ENCODE results near the gene SIGLEC14. TPM values are rescaled to one million over a fixed set of nuclear protein-coding genes. Genes with fewer than 3 reads are reported as not detected.

Gene SIGLEC14
- total RNA-seq, 6 experiments from 2014 or later = 2.9 to 6.1 (median 3.4) TPM; not detected in 2

GRCh38 chr19:51607077-51607476 lies 39.5 kb downstream of the SIGLEC14 start:
- intact Hi-C loops (cut with DNase I) = no loop called here
- Histone ChIP-seq H3K27me3 (no peaks in the 10 kb centered on the region), H3K4me1 (no peaks in the 10 kb centered on the region), H3K4me3 (no peak overlapping the region), H3K27ac (no peak overlapping the region), H3K36me3 (no peaks in the 10 kb centered on the region), H3K9me3 (no peaks in the 10 kb centered on the region)
- TF ChIP-seq POLR2A (IDR thresholded peaks at IDR 0.05) = no peak
- no peak for TF ChIP-seq CTCF (IDR thresholded peaks at IDR 0.05)
- DNase-seq = no peak
- WGBS (ENCODE audit: insufficient coverage, low coverage, low lambda C conversion rate, missing lambda C conversion rate) = 5% methylated on average over 2 of the region's 6 CpGs
- no peak for ATAC-seq

- Histone ChIP-seq H3K9me3 (no peaks in the 10 kb centered on the region), H3K4me3 (no peak overlapping the region), H3K36me3 (no peaks in the 10 kb centered on the region), H3K27ac (no peak overlapping the region), H3K27me3 (no peaks in the 10 kb centered on the region), H3K4me1 (no peaks in the 10 kb centered on the region)
- intact Hi-C loops (cut with DNase I) = no loop called here
- 81% methylated on average over 5 of the region's 20 CpGs for WGBS (ENCODE audit: insufficient coverage, low coverage, low lambda C conversion rate, missing lambda C conversion rate)
- TF ChIP-seq POLR2A (IDR thresholded peaks at IDR 0.05) (no peak), CTCF (IDR thresholded peaks at IDR 0.05) (no peak)
- ATAC-seq = no peak
- no peak for DNase-seq
Observed at GRCh38 chr19:51602189-51602854, 44.3 kb downstream of the SIGLEC14 start.

GRCh38 chr19:51600940-51601580 lies 45.6 kb downstream of the SIGLEC14 start:
- WGBS (ENCODE audit: insufficient coverage, low coverage, low lambda C conversion rate, missing lambda C conversion rate) = 57% methylated on average over 7 of the region's 59 CpGs
- peak in 1 of 3 donors; percentile 32 for DNase-seq
- no peak overlapping the region for H3K27ac ChIP-seq
- TF ChIP-seq CTCF (IDR thresholded peaks at IDR 0.05) (no peak), POLR2A (IDR thresholded peaks at IDR 0.05) (no peak)
- ATAC-seq = no peak
- intact Hi-C loops (cut with DNase I) = no loop called here
- no peaks in the 10 kb centered on the region for H3K27me3 ChIP-seq
- H3K4me1 ChIP-seq = no peaks in the 10 kb centered on the region
- H3K4me3 ChIP-seq = no peak overlapping the region
- no peaks in the 10 kb centered on the region for H3K36me3 ChIP-seq
- no peaks in the 10 kb centered on the region for H3K9me3 ChIP-seq

- intact Hi-C loops (cut with DNase I) = loop anchor here in 1 of 2 donors (10.0 kb wide), 1 partner anchor 484 kb away; no protein-coding TSS in a partner anchor
- no peak for DNase-seq
- no peak overlapping the region for H3K4me3 ChIP-seq
Observed at GRCh38 chr19:51599084-51599483, 47.5 kb downstream of the SIGLEC14 start.

More at GRCh38 chr19:51599084-51599483, 47.5 kb downstream of the SIGLEC14 start:
- WGBS (ENCODE audit: insufficient coverage, low coverage, low lambda C conversion rate, missing lambda C conversion rate) = 99% methylated on average over 9 of the region's 10 CpGs
- Histone ChIP-seq H3K27ac (no peak overlapping the region), H3K9me3 (no peaks in the 10 kb centered on the region), H3K36me3 (no peaks in the 10 kb centered on the region), H3K27me3 (no peaks in the 10 kb centered on the region), H3K4me1 (peaks cover 0 to 7% (median 0%) of the 10 kb centered on the region in 4 donors)
- no peak for ATAC-seq
- TF ChIP-seq POLR2A (IDR thresholded peaks at IDR 0.05) = no peak
- TF ChIP-seq CTCF (IDR thresholded peaks at IDR 0.05) = no peak
